Stimulated activated CD8-positive, alpha-beta memory T cell treated with anti-CD3 and anti-CD28 coated beads, Interleukin-2, amount 100 ng/mL, for 48 hours (primary cell): ENCODE measurements around the gene EPN1.

Experiments used
- DNase-seq, 2 donors: peaks; one replicate each; pipeline ENCODE4 v3.0.0-alpha.2; 2020; ENCODE audit warnings: low read depth in 2 of 2

EPN1 gene

GRCh38 chr19:55674841-55675660 is at the start of gene EPN1:
Gene EPN1, plus strand, starts transcription at chr19:55675226. Its CDS starts 3,402 bp downstream, at chr19:55678628.
- DNase-seq = peak; percentile 96 to 97

DNA sequence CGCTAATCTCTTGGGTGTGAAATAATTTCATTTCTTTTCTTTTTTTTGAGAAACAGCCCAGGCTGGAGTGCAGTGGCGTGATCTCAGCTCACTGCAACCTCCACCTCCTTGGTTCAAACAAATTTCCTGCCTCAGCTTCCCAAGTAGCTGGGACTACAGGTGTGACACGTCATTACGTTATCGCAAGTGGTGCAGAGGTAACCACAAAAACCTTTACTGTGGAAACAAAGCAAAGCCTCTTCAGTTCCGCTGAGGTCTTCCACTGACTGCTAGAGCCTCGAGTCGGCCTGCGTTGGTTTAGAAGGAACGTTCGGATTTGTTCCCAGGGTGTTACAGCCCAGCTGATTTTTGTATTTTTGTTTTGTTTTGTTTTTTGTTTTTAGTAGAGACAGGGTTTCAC is 48.7 kb upstream of the EPN1 start:
- no peak for DNase-seq

GRCh38 chr19:55632463-55632834 is 42.6 kb upstream of the EPN1 start:
- peak; percentile 62 to 74 for DNase-seq

GRCh38 chr19:55633861-55634260 is 41.2 kb upstream of the EPN1 start:
- no peak for DNase-seq

DNA sequence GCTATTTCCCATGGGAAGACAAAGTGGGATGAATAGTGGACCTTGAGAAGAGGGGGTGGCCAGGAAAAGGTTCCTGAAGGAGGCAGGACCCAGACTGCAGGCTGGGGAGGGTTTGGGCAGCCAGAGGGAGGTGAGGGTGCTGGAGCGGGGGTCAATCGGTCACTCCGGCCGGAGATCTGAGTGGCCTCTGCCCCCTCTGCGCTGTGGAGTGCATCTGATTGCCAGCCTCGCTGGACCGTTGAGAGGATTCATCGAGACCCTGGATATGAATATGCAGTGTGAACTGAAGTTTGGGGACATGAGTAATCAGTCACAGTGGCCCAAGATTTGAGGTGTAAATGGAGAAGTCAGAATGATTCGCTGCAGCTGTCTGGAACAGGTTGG is 39.7 kb upstream of the EPN1 start:
- DNase-seq = no peak

GRCh38 chr19:55635856-55636440 is 39.1 kb upstream of the EPN1 start:
- no peak for DNase-seq

DNA sequence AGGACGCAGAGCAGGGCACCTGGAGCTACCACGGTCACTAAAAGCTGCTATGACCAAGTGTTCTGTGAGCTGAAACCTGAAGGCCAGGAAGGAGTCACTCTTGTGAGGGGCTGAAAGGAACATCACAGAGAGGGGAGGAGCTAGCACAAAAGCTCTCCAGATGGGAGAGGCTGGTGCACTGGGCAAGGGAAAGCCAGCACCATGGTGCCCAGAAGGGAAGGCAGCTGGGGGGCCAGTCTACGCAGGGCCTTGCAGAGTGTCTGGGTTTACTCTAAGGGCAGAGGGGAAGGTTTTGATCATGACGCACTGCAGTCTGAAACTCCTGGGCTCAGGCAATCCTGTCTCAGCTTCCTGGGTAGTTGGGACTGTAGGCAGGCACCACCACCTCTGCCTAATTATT is 38.3 kb upstream of the EPN1 start:
- no peak for DNase-seq

- DNase-seq = no peak
Measured at GRCh38 chr19:55637534-55637933, 37.5 kb upstream of the EPN1 start.

DNA sequence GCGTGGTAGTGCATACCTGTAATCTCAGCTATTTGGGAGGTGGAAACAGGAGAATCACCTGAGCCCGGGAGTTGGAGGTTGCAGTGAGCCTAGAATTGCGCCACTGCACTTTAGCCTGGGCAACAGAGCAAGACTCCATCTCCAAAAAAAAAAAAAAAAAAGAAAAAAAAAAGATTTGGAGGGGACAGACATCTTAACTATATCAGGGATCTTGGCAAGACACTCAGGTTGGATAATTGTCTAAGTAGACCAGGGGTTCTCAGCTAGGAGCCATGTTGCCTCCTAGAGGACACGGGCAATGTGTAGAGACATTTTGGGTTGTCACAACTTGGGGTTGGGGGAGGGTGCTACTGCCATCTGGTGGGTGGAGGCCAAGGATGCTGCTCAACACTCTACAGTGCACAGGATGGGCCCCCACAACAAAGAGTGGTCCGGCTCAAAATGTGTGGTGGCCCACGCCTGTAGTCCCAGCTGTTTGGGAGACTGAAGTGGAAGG is 36.1 kb upstream of the EPN1 start:
- peak in 1 of 2 donors; percentile 59 for DNase-seq

- DNase-seq = peak; percentile 63 to 65
Measured at GRCh38 chr19:55640043-55640576, 34.9 kb upstream of the EPN1 start.

GRCh38 chr19:55640577-55641425 is 34.2 kb upstream of the EPN1 start, which contains the start of gene ZNF580:
Gene ZNF580, plus strand, starts transcription at chr19:55641002. Its CDS starts 1,507 bp downstream, at chr19:55642509.
- DNase-seq = peak; percentile 56 to 64

- no peak for DNase-seq
Measured at GRCh38 chr19:55641426-55642152, 33.4 kb upstream of the EPN1 start.

GRCh38 chr19:55642153-55643002 is 32.6 kb upstream of the EPN1 start:
- no peak for DNase-seq

GRCh38 chr19:55643003-55643886 is 31.8 kb upstream of the EPN1 start, which contains the start of gene ZNF581:
Gene ZNF581, plus strand, starts transcription at chr19:55643649. Its CDS starts 923 bp downstream, at chr19:55644572.
- peak; percentile 70 to 75 for DNase-seq

- DNase-seq = no peak
Measured at GRCh38 chr19:55643887-55644176, 31.2 kb upstream of the EPN1 start.

GRCh38 chr19:55644191-55644833 is 30.7 kb upstream of the EPN1 start:
- DNase-seq = no peak

DNA sequence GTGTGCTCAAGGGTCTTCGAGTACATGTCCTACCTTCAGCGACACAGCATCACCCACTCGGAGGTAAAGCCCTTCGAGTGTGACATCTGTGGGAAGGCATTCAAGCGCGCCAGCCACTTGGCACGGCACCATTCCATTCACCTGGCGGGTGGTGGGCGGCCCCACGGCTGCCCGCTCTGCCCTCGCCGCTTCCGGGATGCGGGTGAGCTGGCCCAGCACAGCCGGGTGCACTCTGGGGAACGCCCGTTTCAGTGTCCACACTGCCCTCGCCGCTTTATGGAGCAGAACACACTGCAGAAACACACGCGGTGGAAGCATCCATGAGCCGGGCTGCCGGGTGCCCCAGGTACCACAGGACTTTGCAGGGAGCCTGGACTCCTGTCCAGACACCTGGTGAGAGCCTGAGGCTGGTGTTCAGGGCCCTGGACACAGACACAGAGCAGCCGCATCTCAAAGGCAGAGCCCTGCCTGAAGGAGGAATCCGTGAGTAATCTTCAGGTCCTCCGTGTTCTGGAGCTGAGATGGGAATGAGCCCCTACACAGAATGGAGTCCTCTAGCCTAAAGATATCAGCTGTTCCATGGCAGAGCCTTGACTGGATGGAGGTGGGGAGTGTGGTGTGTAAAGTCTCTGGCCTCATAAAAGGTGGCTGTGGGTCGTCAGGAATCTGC is 30.0 kb upstream of the EPN1 start:
- no peak for DNase-seq

DNA sequence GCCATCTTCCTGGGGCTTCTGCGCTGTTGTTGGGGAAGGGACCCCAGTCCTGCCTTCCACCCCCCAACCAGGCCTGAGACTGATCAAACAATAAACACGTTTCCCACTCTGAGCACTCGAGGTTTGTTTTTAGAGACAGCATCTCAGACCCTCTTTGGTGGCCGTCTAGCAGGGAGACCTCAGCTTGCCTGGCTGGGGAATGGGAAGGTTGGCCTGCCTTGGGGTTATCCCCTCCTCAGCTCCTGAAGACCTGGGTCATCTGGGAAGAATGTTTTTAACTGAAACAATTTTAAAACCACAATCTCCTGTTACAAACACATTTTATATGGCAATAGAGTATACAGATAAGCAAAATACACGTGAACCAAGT is 29.5 kb upstream of the EPN1 start:
- no peak for DNase-seq
